WTC11 (cell line): ENCODE measurements around the gene CUEDC1. TPM values are rescaled to one million over a fixed set of nuclear protein-coding genes. Genes with fewer than 3 reads are reported as not detected.

ENCODE experiments used
- ATAC-seq: fragments of 200-7000 bp; cut with Tn5 transposase; 2 replicates; pipeline ENCODE4 v1.10.0; 2021; ENCODE audit warnings: mild to moderate bottlenecking, moderate library complexity
- CTCF ChIA-PET: fragments of 300-600 bp; sonication (Branson Sonifier 250); formaldehyde crosslinking; loops from one replicate; lab custom pipeline; 2021; ENCODE audit warnings: antibody characterized with exemption; lab: Charles Lee
- POLR2A ChIA-PET: fragments of 350-600 bp; sonication (Branson Sonifier 250); formaldehyde crosslinking; loops from one replicate; lab custom pipeline; 2021; ENCODE audit warnings: antibody characterized with exemption; lab: Charles Lee
- DNase-seq: peaks from one replicate; pipeline ENCODE4 v3.0.0; 2021; ENCODE audit warnings: low spot score
- H3K27ac Mint-ChIP-seq: 2 replicates; pipeline ENCODE4 v1.8.0; 2021; ENCODE audit warnings: mixed read lengths
- H3K27me3 Mint-ChIP-seq: 2 replicates; pipeline ENCODE4 v1.8.0; 2021; ENCODE audit warnings: low read depth, mild to moderate bottlenecking, moderate library complexity, mixed read lengths
- H3K36me3 Mint-ChIP-seq: 2 replicates; pipeline ENCODE4 v1.8.0; 2021; ENCODE audit warnings: mixed read lengths
- H3K4me1 Mint-ChIP-seq: 2 replicates; pipeline ENCODE4 v1.8.0; 2022; ENCODE audit warnings: mixed read lengths
- H3K4me3 Mint-ChIP-seq: 2 replicates; pipeline ENCODE4 v1.8.0; 2021; ENCODE audit warnings: mild to moderate bottlenecking, moderate library complexity, mixed read lengths
- H3K9me3 Mint-ChIP-seq: 2 replicates; pipeline ENCODE4 v1.8.0; 2021; ENCODE audit warnings: mixed read lengths
- ATF1 ChIP-seq: sonication (generic); formaldehyde crosslinking; IDR thresholded peaks from 2 replicates; pipeline ENCODE4 v1.8.1; 2023; ENCODE audit warnings: mild to moderate bottlenecking, moderate library complexity, missing genetic modification reagents
- FOXJ3 ChIP-seq: sonication (generic); formaldehyde crosslinking; IDR thresholded peaks from 2 replicates; pipeline ENCODE4 v1.9.0; 2021; ENCODE audit warnings: missing genetic modification reagents, mild to moderate bottlenecking, borderline replicate concordance
- GRHL2 ChIP-seq: fragments of 250-450 bp; sonication (Bioruptor Pico); IDR thresholded peaks from 2 replicates; pipeline ENCODE4 v1.8.0; 2022; ENCODE audit warnings: mild to moderate bottlenecking, moderate library complexity; ENCODE audit not compliant: insufficient replicate concordance, severe bottlenecking
- HMGA2 ChIP-seq: fragments of 250-450 bp; sonication (Bioruptor Pico); IDR thresholded peaks from 2 replicates; pipeline ENCODE4 v1.4.0; 2021; ENCODE audit warnings: mild to moderate bottlenecking, moderate library complexity
- MYBL2 ChIP-seq: sonication (generic); formaldehyde crosslinking; IDR thresholded peaks from 2 replicates; pipeline ENCODE4 v1.8.1; 2023; ENCODE audit warnings: mild to moderate bottlenecking, moderate library complexity, missing genetic modification reagents
- NR1H2 ChIP-seq: sonication (generic); formaldehyde crosslinking; IDR thresholded peaks from 2 replicates; pipeline ENCODE4 v1.9.0; 2021; ENCODE audit warnings: mild to moderate bottlenecking, moderate library complexity, missing genetic modification reagents
- ZNF219 ChIP-seq: sonication (generic); formaldehyde crosslinking; IDR thresholded peaks from 2 replicates; pipeline ENCODE4 v1.8.0; 2023; ENCODE audit warnings: missing genetic modification reagents, mild to moderate bottlenecking, borderline replicate concordance
- total RNA-seq: library from RNA; stranded (reverse); gene quantifications from 3 replicates; pipeline ENCODE4 v1.2.3, GENCODE V29; 2021
- TF ChIP-seq, protein P1 (sequence below): fragments of 250-450 bp; sonication (Bioruptor Pico); IDR thresholded peaks from 2 replicates; pipeline ENCODE4 v1.9.0; 2021; ENCODE audit warnings: mild to moderate bottlenecking, borderline replicate concordance
- TF ChIP-seq, protein P2 (sequence below): sonication (generic); formaldehyde crosslinking; IDR thresholded peaks from 2 replicates; pipeline ENCODE4 v1.8.0; 2023; ENCODE audit warnings: missing genetic modification reagents
- TF ChIP-seq, protein P3 (sequence below): fragments of 250-450 bp; sonication (Bioruptor Pico); IDR thresholded peaks from 2 replicates; pipeline ENCODE4 v1.9.0; 2021; ENCODE audit warnings: moderate library complexity, mild to moderate bottlenecking, inconsistent platforms, borderline replicate concordance
- TF ChIP-seq, protein P4 (sequence below): sonication (generic); formaldehyde crosslinking; IDR thresholded peaks from 2 replicates; pipeline ENCODE4 v1.8.1; 2023; ENCODE audit warnings: mild to moderate bottlenecking, missing genetic modification reagents, moderate library complexity

CUEDC1 gene
- total RNA-seq, 1 experiment from 2014 or later: 12.2 TPM

DNA sequence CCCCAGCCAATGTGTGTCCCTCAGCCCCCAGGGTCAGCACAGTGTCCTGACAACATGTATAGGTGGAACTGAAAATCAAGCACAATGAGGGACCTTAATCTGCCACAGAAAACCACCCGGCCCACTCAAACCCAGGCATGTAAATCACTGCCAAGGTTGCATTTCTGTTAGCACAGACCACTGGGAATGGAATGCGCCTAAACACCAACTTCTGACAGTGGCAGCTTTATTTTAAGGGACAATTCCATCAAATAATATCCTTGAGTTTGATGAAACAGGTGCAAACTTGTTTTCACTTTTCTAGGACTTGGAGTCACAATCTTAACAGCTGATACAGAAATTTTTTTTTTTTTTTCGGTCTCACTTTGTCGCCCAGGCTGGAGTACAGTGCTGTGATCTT is 68.1 kb downstream of the CUEDC1 start:
- CTCF ChIA-PET: interaction anchor here (0.8 to 1.1 kb wide), 2 partner anchors 17 to 68 kb away, joined by 4 to 7 read pairs; partner anchors contain the start of gene CUEDC1
- TF ChIP-seq, protein P1, sequence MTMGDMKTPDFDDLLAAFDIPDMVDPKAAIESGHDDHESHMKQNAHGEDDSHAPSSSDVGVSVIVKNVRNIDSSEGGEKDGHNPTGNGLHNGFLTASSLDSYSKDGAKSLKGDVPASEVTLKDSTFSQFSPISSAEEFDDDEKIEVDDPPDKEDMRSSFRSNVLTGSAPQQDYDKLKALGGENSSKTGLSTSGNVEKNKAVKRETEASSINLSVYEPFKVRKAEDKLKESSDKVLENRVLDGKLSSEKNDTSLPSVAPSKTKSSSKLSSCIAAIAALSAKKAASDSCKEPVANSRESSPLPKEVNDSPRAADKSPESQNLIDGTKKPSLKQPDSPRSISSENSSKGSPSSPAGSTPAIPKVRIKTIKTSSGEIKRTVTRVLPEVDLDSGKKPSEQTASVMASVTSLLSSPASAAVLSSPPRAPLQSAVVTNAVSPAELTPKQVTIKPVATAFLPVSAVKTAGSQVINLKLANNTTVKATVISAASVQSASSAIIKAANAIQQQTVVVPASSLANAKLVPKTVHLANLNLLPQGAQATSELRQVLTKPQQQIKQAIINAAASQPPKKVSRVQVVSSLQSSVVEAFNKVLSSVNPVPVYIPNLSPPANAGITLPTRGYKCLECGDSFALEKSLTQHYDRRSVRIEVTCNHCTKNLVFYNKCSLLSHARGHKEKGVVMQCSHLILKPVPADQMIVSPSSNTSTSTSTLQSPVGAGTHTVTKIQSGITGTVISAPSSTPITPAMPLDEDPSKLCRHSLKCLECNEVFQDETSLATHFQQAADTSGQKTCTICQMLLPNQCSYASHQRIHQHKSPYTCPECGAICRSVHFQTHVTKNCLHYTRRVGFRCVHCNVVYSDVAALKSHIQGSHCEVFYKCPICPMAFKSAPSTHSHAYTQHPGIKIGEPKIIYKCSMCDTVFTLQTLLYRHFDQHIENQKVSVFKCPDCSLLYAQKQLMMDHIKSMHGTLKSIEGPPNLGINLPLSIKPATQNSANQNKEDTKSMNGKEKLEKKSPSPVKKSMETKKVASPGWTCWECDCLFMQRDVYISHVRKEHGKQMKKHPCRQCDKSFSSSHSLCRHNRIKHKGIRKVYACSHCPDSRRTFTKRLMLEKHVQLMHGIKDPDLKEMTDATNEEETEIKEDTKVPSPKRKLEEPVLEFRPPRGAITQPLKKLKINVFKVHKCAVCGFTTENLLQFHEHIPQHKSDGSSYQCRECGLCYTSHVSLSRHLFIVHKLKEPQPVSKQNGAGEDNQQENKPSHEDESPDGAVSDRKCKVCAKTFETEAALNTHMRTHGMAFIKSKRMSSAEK (CRISPR knock-in tag): no peak
- TF ChIP-seq, protein P2, sequence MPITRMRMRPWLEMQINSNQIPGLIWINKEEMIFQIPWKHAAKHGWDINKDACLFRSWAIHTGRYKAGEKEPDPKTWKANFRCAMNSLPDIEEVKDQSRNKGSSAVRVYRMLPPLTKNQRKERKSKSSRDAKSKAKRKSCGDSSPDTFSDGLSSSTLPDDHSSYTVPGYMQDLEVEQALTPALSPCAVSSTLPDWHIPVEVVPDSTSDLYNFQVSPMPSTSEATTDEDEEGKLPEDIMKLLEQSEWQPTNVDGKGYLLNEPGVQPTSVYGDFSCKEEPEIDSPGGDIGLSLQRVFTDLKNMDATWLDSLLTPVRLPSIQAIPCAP (CRISPR knock-in tag): no peak
- TF ChIP-seq, protein P3, sequence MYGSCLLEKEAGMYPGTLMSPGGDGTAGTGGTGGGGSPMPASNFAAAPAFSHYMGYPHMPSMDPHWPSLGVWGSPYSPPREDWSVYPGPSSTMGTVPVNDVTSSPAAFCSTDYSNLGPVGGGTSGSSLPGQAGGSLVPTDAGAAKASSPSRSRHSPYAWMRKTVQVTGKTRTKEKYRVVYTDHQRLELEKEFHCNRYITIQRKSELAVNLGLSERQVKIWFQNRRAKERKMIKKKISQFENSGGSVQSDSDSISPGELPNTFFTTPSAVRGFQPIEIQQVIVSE: no peak
- TF ChIP-seq MYBL2 (CRISPR knock-in tag): no peak
- TF ChIP-seq, protein P4, sequence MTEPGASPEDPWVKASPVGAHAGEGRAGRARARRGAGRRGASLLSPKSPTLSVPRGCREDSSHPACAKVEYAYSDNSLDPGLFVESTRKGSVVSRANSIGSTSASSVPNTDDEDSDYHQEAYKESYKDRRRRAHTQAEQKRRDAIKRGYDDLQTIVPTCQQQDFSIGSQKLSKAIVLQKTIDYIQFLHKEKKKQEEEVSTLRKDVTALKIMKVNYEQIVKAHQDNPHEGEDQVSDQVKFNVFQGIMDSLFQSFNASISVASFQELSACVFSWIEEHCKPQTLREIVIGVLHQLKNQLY: no peak
- no peak for TF ChIP-seq ATF1
- no peak for TF ChIP-seq HMGA2 (CRISPR knock-in tag)
- no peak for TF ChIP-seq ZNF219 (CRISPR knock-in tag)
- TF ChIP-seq FOXJ3 (CRISPR knock-in tag): no peak
- Mint-ChIP-seq H3K27ac (no peak overlapping the region), H3K9me3 (peaks cover 7% of the 10 kb centered on the region; the same call in 1 of the 2 replicates), H3K27me3 (no peaks in the 10 kb centered on the region), H3K36me3 (peaks cover 9% of the 10 kb centered on the region; the same call in 1 of the 2 replicates), H3K4me3 (no peak overlapping the region), H3K4me1 (peaks cover 7% of the 10 kb centered on the region)
- POLR2A ChIA-PET: interaction anchor here (0.6 to 1.1 kb wide), 3 partner anchors 26 to 302 kb away, joined by 3 to 4 read pairs (median 3); partner anchors contain the start of gene MRPS23
- ATAC-seq: no peak
- no peak for DNase-seq

DNA sequence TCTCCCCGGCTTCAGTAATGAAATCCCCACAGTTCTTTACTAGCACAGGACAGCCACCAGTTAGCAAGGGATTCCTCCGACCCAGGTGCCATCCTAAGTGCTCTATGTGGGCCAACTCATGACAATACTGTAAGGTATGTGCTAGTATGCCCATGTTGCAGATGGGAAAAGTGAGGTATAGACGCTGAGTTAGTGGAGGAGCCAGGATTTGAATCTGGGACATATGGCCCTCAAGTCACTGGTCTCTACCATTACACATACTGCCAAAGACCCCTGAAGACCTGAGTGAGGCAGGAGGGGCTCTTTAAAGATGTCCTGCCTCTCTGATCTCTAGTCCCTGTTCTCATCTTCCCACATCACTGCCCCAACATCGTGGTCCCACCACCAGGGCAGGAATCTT is 69.2 kb downstream of the CUEDC1 start:
- no peak for DNase-seq
- Mint-ChIP-seq H3K27ac (no peak overlapping the region), H3K36me3 (peaks cover 9% of the 10 kb centered on the region; the same call in 1 of the 2 replicates), H3K27me3 (no peaks in the 10 kb centered on the region), H3K4me1 (peaks cover 17% of the 10 kb centered on the region), H3K9me3 (peaks cover 7% of the 10 kb centered on the region; the same call in 1 of the 2 replicates), H3K4me3 (no peak overlapping the region)
- ATAC-seq: no peak
- TF ChIP-seq GRHL2 (CRISPR knock-in tag) (no peak), NR1H2 (CRISPR knock-in tag) (no peak)
- TF ChIP-seq, protein P1 (CRISPR knock-in tag): no peak
- ChIA-PET POLR2A (no interaction called here), CTCF (interaction anchor here (1.0 to 1.7 kb wide), 4 partner anchors 10 to 52 kb away, joined by 3 to 4 read pairs (median 4); no protein-coding TSS in a partner anchor)
